Urinary bladder (tissue), 2 donors: ENCODE data around the gene COQ10A. TPM values are rescaled to one million over a fixed set of nuclear protein-coding genes. Genes with fewer than 3 reads are reported as not detected.

Experiments used
- polyA plus RNA-seq: library from polyadenylated mRNA; stranded (reverse); fragments of 200-250 nt; gene quantifications from one replicate; pipeline ENCODE4 v1.2.3, GENCODE V29; 2013
- total RNA-seq: library from RNA; depleted of rRNA; stranded (reverse); fragments of >200 nt; gene quantifications from one replicate; pipeline ENCODE4 v1.2.3, GENCODE V29; 2014
- donor health status: healthy.

Gene COQ10A
- total and polyA plus RNA-seq, 2 donors = 6.9 to 13.8 TPM

Other genes starting within 250 kb of the COQ10A start
- 4.8 TPM for gene IKZF4, start 245.9 kb upstream of the COQ10A start, total RNA-seq
- 8.0 TPM for gene IKZF4, start 245.9 kb upstream of the COQ10A start, polyA plus RNA-seq
- gene RPS26, start 225.0 kb upstream of the COQ10A start, total RNA-seq = 96.2 TPM
- gene RPS26, start 225.0 kb upstream of the COQ10A start, polyA plus RNA-seq = 774 TPM
- 34.4 TPM for gene ERBB3, start 186.8 kb upstream of the COQ10A start, total RNA-seq
- gene ERBB3, start 186.8 kb upstream of the COQ10A start, polyA plus RNA-seq = 11.4 TPM
- 64.6 TPM for gene PA2G4, start 162.4 kb upstream of the COQ10A start, total RNA-seq
- gene PA2G4, start 162.4 kb upstream of the COQ10A start, polyA plus RNA-seq = 121 TPM
- gene RPL41, start 150.3 kb upstream of the COQ10A start, total RNA-seq = 2,071 TPM
- 5,547 TPM for gene RPL41, start 150.3 kb upstream of the COQ10A start, polyA plus RNA-seq
- 4.6 TPM for gene ZC3H10, start 148.7 kb upstream of the COQ10A start, total RNA-seq
- 4.9 TPM for gene ZC3H10, start 148.7 kb upstream of the COQ10A start, polyA plus RNA-seq
- gene ESYT1, start 138.7 kb upstream of the COQ10A start, total RNA-seq = 85.1 TPM
- 116 TPM for gene ESYT1, start 138.7 kb upstream of the COQ10A start, polyA plus RNA-seq
- 65.3 TPM for gene MYL6B, start 114.4 kb upstream of the COQ10A start, total RNA-seq
- 32.4 TPM for gene MYL6B, start 114.4 kb upstream of the COQ10A start, polyA plus RNA-seq
- 2,133 TPM for gene MYL6, start 108.6 kb upstream of the COQ10A start, total RNA-seq
- gene MYL6, start 108.6 kb upstream of the COQ10A start, polyA plus RNA-seq = 7,162 TPM
- gene SMARCC2, start 77.5 kb upstream of the COQ10A start, total RNA-seq = 51.1 TPM
- gene SMARCC2, start 77.5 kb upstream of the COQ10A start, polyA plus RNA-seq = 68.8 TPM
- gene RNF41, start 45.0 kb upstream of the COQ10A start, total RNA-seq = 42.9 TPM
- 37.8 TPM for gene RNF41, start 45.0 kb upstream of the COQ10A start, polyA plus RNA-seq
- 15.7 TPM for gene NABP2, start 42.6 kb upstream of the COQ10A start, total RNA-seq
- gene NABP2, start 42.6 kb upstream of the COQ10A start, polyA plus RNA-seq = 31.0 TPM
- gene SLC39A5, start 36.9 kb upstream of the COQ10A start, total RNA-seq = not detected
- 0.30 TPM for gene SLC39A5, start 36.9 kb upstream of the COQ10A start, polyA plus RNA-seq
- gene ANKRD52, start 8.6 kb upstream of the COQ10A start, total RNA-seq = 10.2 TPM
- 14.4 TPM for gene ANKRD52, start 8.6 kb upstream of the COQ10A start, polyA plus RNA-seq
- gene CS, start 33.4 kb downstream of the COQ10A start, total RNA-seq = 64.3 TPM
- 101 TPM for gene CS, start 33.4 kb downstream of the COQ10A start, polyA plus RNA-seq
- 53.8 TPM for gene CNPY2, start 49.0 kb downstream of the COQ10A start, total RNA-seq
- gene CNPY2, start 49.0 kb downstream of the COQ10A start, polyA plus RNA-seq = 75.6 TPM
- 64.7 TPM for gene PAN2, start 67.1 kb downstream of the COQ10A start, total RNA-seq
- gene PAN2, start 67.1 kb downstream of the COQ10A start, polyA plus RNA-seq = 31.1 TPM
- gene IL23A, start 71.9 kb downstream of the COQ10A start, total RNA-seq = not detected
- 0.89 TPM for gene IL23A, start 71.9 kb downstream of the COQ10A start, polyA plus RNA-seq
- 156 TPM for gene STAT2, start 93.2 kb downstream of the COQ10A start, total RNA-seq
- 66.3 TPM for gene STAT2, start 93.2 kb downstream of the COQ10A start, polyA plus RNA-seq
- not detected for gene APOF, start 95.9 kb downstream of the COQ10A start, total RNA-seq
- 0.13 TPM for gene APOF, start 95.9 kb downstream of the COQ10A start, polyA plus RNA-seq
- 8.9 TPM for gene TIMELESS, start 182.5 kb downstream of the COQ10A start, total RNA-seq
- 6.2 TPM for gene TIMELESS, start 182.5 kb downstream of the COQ10A start, polyA plus RNA-seq
- not detected for gene MIP, start 187.7 kb downstream of the COQ10A start, total RNA-seq
- not detected for gene MIP, start 187.7 kb downstream of the COQ10A start, polyA plus RNA-seq
- gene SPRYD4, start 201.6 kb downstream of the COQ10A start, total RNA-seq = 2.0 TPM
- 2.4 TPM for gene SPRYD4, start 201.6 kb downstream of the COQ10A start, polyA plus RNA-seq
- gene GLS2, start 221.2 kb downstream of the COQ10A start, total RNA-seq = 0.79 TPM
- gene GLS2, start 221.2 kb downstream of the COQ10A start, polyA plus RNA-seq = 0.90 TPM